Trophoblast cell (in vitro differentiated cells and primary cell): Measurements from ENCODE around the gene CNRIP1.

Experiments used
- DNase-seq, 2 donors: peaks; one replicate each; pipeline ENCODE4 v3.0.0-alpha.2; 2016
- H2AFZ ChIP-seq: 2 replicates; pipeline ENCODE4 v1.6.1; 2013; ENCODE audit warnings: low read length, moderate library complexity, mild to moderate bottlenecking; ENCODE audit not compliant: insufficient read depth, poor library complexity
- H2AK5ac ChIP-seq: 2 replicates; pipeline ENCODE4 v1.6.1; 2013; ENCODE audit warnings: mild to moderate bottlenecking, low read length
- H2BK120ac ChIP-seq: 2 replicates; pipeline ENCODE4 v1.6.1; 2013; ENCODE audit warnings: low read length, mild to moderate bottlenecking, moderate library complexity; ENCODE audit not compliant: insufficient read depth, poor library complexity
- H2BK12ac ChIP-seq: 2 replicates; pipeline ENCODE4 v1.6.1; 2013; ENCODE audit warnings: mild to moderate bottlenecking, low read length, moderate library complexity
- H2BK5ac ChIP-seq: 2 replicates; pipeline ENCODE4 v1.6.1; 2013; ENCODE audit warnings: low read length, low read depth, moderate library complexity, mild to moderate bottlenecking; ENCODE audit not compliant: poor library complexity
- H3K14ac ChIP-seq: 2 replicates; pipeline ENCODE4 v1.6.1; 2013; ENCODE audit warnings: mild to moderate bottlenecking, low read length
- H3K18ac ChIP-seq: 2 replicates; pipeline ENCODE4 v1.6.1; 2013; ENCODE audit warnings: mild to moderate bottlenecking, low read length
- H3K23ac ChIP-seq: 2 replicates; pipeline ENCODE4 v1.6.1; 2013; ENCODE audit warnings: low read length
- H3K27ac ChIP-seq: 2 replicates; pipeline ENCODE4 v1.5.1; 2013; ENCODE audit warnings: low read depth, mild to moderate bottlenecking, inconsistent platforms, low read length, moderate library complexity
- H3K27me3 ChIP-seq: 2 replicates; pipeline ENCODE4 v1.6.1; 2013; ENCODE audit warnings: inconsistent platforms, mild to moderate bottlenecking, low read length, moderate library complexity; ENCODE audit not compliant: insufficient read depth
- H3K36me3 ChIP-seq, 2 experiments: 1 replicate in 1 of 2; 2 replicates in 1 of 2; pipeline ENCODE4 v1.6.1; 2013; ENCODE audit warnings: low read length in 2 of 2, mild to moderate bottlenecking in 2 of 2, moderate library complexity in 1 of 2; ENCODE audit not compliant: insufficient read depth in 2 of 2, control insufficient read depth in 1 of 2
- H3K4ac ChIP-seq: 2 replicates; pipeline ENCODE4 v1.6.1; 2013; ENCODE audit warnings: low read depth, mild to moderate bottlenecking, low read length, moderate library complexity
- H3K4me1 ChIP-seq, 2 experiments: 1 replicate in 1 of 2; 2 replicates in 1 of 2; pipeline ENCODE4 v1.6.1; 2013; ENCODE audit warnings: low read length in 2 of 2, mild to moderate bottlenecking in 2 of 2, moderate library complexity in 1 of 2; ENCODE audit not compliant: insufficient read depth in 2 of 2, control insufficient read depth in 1 of 2
- H3K4me2 ChIP-seq: 2 replicates; pipeline ENCODE4 v1.6.1; 2013; ENCODE audit warnings: inconsistent platforms, mild to moderate bottlenecking, low read length, moderate library complexity
- H3K4me3 ChIP-seq: 2 replicates; pipeline ENCODE4 v1.5.1; 2013; ENCODE audit warnings: mild to moderate bottlenecking, low read depth, low read length, inconsistent platforms
- H3K79me1 ChIP-seq: one replicate; pipeline ENCODE4 v1.6.1; 2013; ENCODE audit warnings: low read length
- H3K79me2 ChIP-seq: 2 replicates; pipeline ENCODE4 v1.6.1; 2013; ENCODE audit warnings: low read length, mild to moderate bottlenecking; ENCODE audit not compliant: control insufficient read depth, insufficient read depth, poor library complexity
- H3K9ac ChIP-seq: 2 replicates; pipeline ENCODE4 v1.6.1; 2013; ENCODE audit warnings: mild to moderate bottlenecking, low read length
- H3K9me3 ChIP-seq: 2 replicates; pipeline ENCODE4 v1.6.1; 2013; ENCODE audit warnings: low read depth, mild to moderate bottlenecking, control low read depth, inconsistent platforms, low read length; ENCODE audit not compliant: insufficient read depth
- H4K12ac ChIP-seq: 2 replicates; pipeline ENCODE4 v1.6.1; 2013; ENCODE audit warnings: low read depth, mild to moderate bottlenecking, low read length, moderate library complexity
- H4K8ac ChIP-seq: 2 replicates; pipeline ENCODE4 v1.6.1; 2013; ENCODE audit warnings: low read depth, mild to moderate bottlenecking, low read length, moderate library complexity
- H4K91ac ChIP-seq: one replicate; pipeline ENCODE4 v1.6.1; 2013; ENCODE audit warnings: low read depth, mild to moderate bottlenecking, low read length, moderate library complexity
- WGBS: extraction: QIAGEN DNeasy Blood & Tissue Kit; methylation state at CpG from one replicate; pipeline ENCODE4 v1.1.7; 2013; ENCODE audit warnings: missing lambda C conversion rate; ENCODE audit not compliant: insufficient read length, insufficient coverage; ENCODE audit errors: extremely low coverage; 5-methylcytosine and 5-hydroxymethylcytosine counted together

The CNRIP1 gene

DNA sequence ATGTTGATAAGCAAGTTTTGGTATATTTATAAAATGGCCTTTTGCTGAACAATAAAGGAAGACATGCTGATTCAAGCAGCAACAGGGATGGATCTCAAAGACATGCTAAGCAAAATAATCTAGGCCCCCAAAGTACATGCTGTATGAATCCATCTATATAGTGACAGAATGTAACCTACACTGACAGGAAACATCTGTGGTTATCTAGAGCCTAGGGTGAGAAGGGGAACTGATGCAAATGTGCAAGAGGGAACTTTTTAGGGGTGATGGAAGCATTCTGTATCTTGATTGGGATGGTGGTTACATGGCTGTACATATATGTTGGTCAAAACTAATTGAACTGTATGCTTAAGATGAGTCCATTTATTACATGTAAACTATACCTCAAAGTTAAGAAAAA is 24.2 kb downstream of the CNRIP1 start:
- Histone ChIP-seq H3K4me1 (no peaks in the 10 kb centered on the region), H3K4me3 (no peak overlapping the region), H3K18ac (no peak overlapping the region), H2BK12ac (no peak overlapping the region), H2AFZ (no peak overlapping the region), H3K9me3 (no peaks in the 10 kb centered on the region), H3K14ac (no peak overlapping the region), H4K8ac (no peak overlapping the region), H2BK5ac (no peak overlapping the region), H3K4me2 (no peak overlapping the region), H2AK5ac (no peak overlapping the region), H3K79me1 (no peaks in the 10 kb centered on the region), H2BK120ac (no peak overlapping the region), H3K4ac (no peak overlapping the region), H3K79me2 (no peaks in the 10 kb centered on the region), H3K23ac (no peak overlapping the region), H4K91ac (no peak overlapping the region), H3K27ac (no peak overlapping the region), H4K12ac (no peak overlapping the region), H3K9ac (no peak overlapping the region), H3K27me3 (no peaks in the 10 kb centered on the region), H3K36me3 (no peaks in the 10 kb centered on the region)
- no peak for DNase-seq

DNA sequence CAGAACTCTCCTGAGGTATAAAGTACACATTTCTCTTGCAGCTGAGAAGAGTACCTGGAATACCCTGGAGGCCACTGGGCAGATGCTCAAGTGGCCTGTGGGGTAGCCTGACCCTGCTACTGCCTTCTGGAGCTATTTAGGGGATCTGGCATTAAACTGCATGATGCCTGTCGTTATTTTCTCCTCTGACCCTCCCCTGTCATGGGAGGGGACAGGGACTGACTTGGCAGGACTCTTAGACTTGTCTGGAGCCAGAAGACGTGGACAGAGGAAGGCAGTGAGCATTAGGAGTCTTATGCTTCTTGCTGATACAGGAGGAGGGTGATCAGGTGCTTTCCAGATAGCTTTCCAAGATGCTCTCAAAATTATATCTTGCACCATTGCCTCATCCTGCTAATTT is 24.8 kb downstream of the CNRIP1 start:
- no peaks in the 10 kb centered on the region for H3K27me3 ChIP-seq
- H3K4me1 ChIP-seq, result no peaks in the 10 kb centered on the region
- no peak overlapping the region for H3K14ac ChIP-seq
- no peak overlapping the region for H2BK5ac ChIP-seq
- no peak for DNase-seq
- no peaks in the 10 kb centered on the region for H3K36me3 ChIP-seq
- H3K4me3 ChIP-seq, result no peak overlapping the region
- no peak overlapping the region for H3K27ac ChIP-seq
- H4K8ac ChIP-seq, result no peak overlapping the region
- no peak overlapping the region for H3K18ac ChIP-seq
- no peak overlapping the region for H3K9ac ChIP-seq
- WGBS, result no CpG with 5 or more reads among the region's 2 CpGs
- H3K9me3 ChIP-seq, result no peaks in the 10 kb centered on the region
- H2AK5ac ChIP-seq, result no peak overlapping the region
- H2BK120ac ChIP-seq, result no peak overlapping the region
- no peaks in the 10 kb centered on the region for H3K79me2 ChIP-seq
- H3K4me2 ChIP-seq, result no peak overlapping the region
- H4K12ac ChIP-seq, result no peak overlapping the region
- H2AFZ ChIP-seq, result no peak overlapping the region
- no peak overlapping the region for H4K91ac ChIP-seq
- H3K4ac ChIP-seq, result no peak overlapping the region
- H2BK12ac ChIP-seq, result no peak overlapping the region
- no peaks in the 10 kb centered on the region for H3K79me1 ChIP-seq
- H3K23ac ChIP-seq, result no peak overlapping the region

DNA sequence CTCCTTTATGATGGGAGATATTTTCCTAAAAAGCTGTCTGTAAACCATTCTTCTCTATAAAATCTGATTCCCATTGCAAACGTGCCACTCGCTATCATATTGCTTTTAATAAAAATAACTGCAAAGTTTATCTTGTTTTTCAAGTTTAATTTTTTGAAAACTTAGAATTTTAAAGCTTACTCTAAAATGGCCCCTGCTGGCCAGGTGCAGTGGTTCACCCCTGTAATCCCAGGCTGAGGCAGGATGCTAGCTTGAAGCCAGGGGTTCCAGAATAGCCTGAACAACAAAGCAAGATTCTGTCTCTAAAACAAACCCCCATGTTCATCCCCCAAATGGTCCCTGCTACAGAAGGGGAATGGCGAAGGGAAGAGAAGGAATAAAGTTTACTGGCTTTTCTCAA is 25.6 kb downstream of the CNRIP1 start:
- Histone ChIP-seq H3K4me1 (no peaks in the 10 kb centered on the region), H3K14ac (no peak overlapping the region), H2AFZ (no peak overlapping the region), H3K9me3 (no peaks in the 10 kb centered on the region), H4K91ac (no peak overlapping the region), H3K18ac (no peak overlapping the region), H3K36me3 (no peaks in the 10 kb centered on the region), H3K79me2 (no peaks in the 10 kb centered on the region), H3K79me1 (no peaks in the 10 kb centered on the region), H3K4me3 (no peak overlapping the region), H2BK120ac (no peak overlapping the region), H2BK12ac (no peak overlapping the region), H3K27me3 (no peaks in the 10 kb centered on the region), H2AK5ac (no peak overlapping the region), H3K9ac (no peak overlapping the region), H3K23ac (no peak overlapping the region), H2BK5ac (no peak overlapping the region), H3K4ac (no peak overlapping the region), H4K12ac (no peak overlapping the region), H3K27ac (no peak overlapping the region), H4K8ac (no peak overlapping the region), H3K4me2 (no peak overlapping the region)
- DNase-seq, result no peak
- no CpG with 5 or more reads among the region's 3 CpGs for WGBS

DNA sequence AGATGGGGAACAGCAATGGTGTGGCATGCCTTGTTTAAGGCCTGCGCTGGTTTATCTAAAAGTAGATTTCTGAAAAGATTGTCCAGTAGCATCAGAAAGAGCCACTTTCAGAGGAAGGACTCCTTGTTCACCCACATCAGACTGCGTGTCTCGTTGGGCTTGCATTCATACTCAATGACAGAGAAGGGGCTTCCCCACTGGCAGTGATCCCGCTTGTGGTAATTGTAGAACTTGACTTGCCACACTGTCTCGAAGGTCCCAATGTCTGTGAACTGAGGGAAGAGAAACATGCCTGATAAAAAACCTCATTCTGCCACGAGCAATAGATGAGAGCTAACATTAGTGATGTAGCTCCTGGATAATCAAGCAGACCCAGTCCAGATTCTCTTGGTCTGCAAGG is 26.0 kb downstream of the CNRIP1 start:
- H4K8ac ChIP-seq, result no peak overlapping the region
- no CpG with 5 or more reads among the region's 6 CpGs for WGBS
- H2BK120ac ChIP-seq, result no peak overlapping the region

More for the DNA sequence above, 26.0 kb downstream of the CNRIP1 start:
- H4K12ac ChIP-seq, result no peak overlapping the region
- no peaks in the 10 kb centered on the region for H3K9me3 ChIP-seq
- H2AK5ac ChIP-seq, result no peak overlapping the region
- H3K4me1 ChIP-seq, result no peaks in the 10 kb centered on the region
- H3K27ac ChIP-seq, result no peak overlapping the region
- no peak overlapping the region for H4K91ac ChIP-seq
- no peaks in the 10 kb centered on the region for H3K79me2 ChIP-seq
- no peak overlapping the region for H2AFZ ChIP-seq
- no peak overlapping the region for H3K14ac ChIP-seq
- H3K4me2 ChIP-seq, result no peak overlapping the region
- no peak overlapping the region for H3K4ac ChIP-seq
- H3K9ac ChIP-seq, result no peak overlapping the region
- H3K18ac ChIP-seq, result no peak overlapping the region
- no peaks in the 10 kb centered on the region for H3K27me3 ChIP-seq
- H3K4me3 ChIP-seq, result no peak overlapping the region
- H2BK5ac ChIP-seq, result no peak overlapping the region
- no peak overlapping the region for H2BK12ac ChIP-seq
- H3K36me3 ChIP-seq, result no peaks in the 10 kb centered on the region
- DNase-seq, result no peak
- no peak overlapping the region for H3K23ac ChIP-seq
- H3K79me1 ChIP-seq, result no peaks in the 10 kb centered on the region
